ENCODE data around the gene MLPH.

The MLPH gene

DNA sequence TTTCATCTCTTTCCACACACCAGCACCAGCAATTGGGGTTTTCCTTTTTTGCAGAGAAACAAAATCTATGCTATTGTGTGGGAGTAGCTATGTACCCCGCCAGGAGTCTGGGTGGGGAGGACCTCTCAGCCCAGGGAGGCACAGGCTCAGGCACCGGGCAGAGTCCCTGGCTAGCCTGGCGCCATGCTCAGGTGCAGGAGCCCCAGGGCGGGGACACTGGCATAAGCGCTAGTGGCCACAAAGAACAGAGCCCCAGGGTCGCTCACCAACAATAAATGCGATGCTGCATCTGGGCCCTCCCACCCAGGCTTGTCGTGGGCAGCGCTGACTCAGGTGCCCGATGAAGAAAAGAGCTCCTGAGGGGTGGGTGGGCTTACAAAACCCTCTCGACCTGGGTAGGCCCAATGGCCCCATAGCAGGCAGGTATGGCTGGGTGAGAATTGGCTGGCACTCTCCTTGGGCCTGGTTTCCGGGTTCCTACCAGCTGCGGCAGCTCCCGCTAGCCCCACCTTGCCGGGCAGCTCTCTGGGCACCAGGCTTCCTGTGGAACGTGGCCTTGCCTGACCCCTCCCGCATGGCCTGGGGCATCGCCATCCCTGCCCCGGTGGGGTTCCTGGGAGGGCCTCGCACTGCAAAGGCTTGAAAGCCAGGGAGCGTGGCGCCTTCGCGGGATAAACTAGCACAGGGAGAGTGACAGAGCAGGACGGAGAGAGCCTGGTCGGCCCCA is 41.3 kb upstream of the MLPH start:
- TF ChIP-seq, protein P1, sequence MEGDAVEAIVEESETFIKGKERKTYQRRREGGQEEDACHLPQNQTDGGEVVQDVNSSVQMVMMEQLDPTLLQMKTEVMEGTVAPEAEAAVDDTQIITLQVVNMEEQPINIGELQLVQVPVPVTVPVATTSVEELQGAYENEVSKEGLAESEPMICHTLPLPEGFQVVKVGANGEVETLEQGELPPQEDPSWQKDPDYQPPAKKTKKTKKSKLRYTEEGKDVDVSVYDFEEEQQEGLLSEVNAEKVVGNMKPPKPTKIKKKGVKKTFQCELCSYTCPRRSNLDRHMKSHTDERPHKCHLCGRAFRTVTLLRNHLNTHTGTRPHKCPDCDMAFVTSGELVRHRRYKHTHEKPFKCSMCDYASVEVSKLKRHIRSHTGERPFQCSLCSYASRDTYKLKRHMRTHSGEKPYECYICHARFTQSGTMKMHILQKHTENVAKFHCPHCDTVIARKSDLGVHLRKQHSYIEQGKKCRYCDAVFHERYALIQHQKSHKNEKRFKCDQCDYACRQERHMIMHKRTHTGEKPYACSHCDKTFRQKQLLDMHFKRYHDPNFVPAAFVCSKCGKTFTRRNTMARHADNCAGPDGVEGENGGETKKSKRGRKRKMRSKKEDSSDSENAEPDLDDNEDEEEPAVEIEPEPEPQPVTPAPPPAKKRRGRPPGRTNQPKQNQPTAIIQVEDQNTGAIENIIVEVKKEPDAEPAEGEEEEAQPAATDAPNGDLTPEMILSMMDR (IDR thresholded peaks at IDR 0.05; ENCODE audit: low read depth, low read length) = no peak
- no peak for DNase-seq (ENCODE audit: extremely low read depth, low read depth)

DNA sequence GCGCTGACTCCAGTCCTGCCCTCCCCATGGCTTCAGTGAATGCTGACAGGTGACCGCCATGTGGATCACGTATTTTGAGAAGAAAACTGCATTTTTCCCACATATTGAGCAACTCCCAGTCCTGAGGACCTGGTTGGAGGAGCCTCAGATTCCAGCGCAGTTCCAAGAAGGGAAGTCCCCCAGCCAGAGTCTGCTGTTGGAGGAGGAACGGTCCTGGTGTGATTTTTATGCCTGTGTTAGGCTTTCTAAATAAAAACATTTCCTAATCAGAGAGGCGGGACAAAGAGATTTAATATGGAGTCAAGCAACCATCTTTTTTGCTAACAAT is 40.7 kb upstream of the MLPH start:
- TF ChIP-seq, protein P1 (IDR thresholded peaks at IDR 0.05; ENCODE audit: low read depth, low read length) = no peak
- no peak for DNase-seq (ENCODE audit: extremely low read depth, low read depth)

DNA sequence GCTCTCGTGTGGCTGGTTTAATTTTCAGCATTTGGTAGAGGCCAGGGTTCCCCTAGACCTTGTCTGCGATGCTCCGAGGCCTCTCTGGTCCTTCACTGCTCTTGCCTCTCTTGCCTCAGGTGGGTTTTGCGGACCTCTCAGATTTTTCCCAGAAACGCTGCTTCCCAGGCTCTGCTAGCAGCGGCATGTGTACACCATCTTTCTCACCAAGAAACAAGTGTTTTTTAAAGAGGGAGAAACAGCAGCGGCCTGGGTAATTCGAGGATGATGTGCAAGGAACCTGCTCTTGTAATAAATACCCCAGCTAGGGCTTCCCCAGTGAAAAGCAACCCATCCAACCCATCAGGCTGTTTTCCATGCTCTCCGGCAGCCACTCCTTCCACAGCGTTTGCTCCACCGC is 39.6 kb upstream of the MLPH start:
- no peak for DNase-seq (ENCODE audit: extremely low read depth, low read depth)
- TF ChIP-seq, protein P1 (IDR thresholded peaks at IDR 0.05; ENCODE audit: low read depth, low read length) = no peak

DNA sequence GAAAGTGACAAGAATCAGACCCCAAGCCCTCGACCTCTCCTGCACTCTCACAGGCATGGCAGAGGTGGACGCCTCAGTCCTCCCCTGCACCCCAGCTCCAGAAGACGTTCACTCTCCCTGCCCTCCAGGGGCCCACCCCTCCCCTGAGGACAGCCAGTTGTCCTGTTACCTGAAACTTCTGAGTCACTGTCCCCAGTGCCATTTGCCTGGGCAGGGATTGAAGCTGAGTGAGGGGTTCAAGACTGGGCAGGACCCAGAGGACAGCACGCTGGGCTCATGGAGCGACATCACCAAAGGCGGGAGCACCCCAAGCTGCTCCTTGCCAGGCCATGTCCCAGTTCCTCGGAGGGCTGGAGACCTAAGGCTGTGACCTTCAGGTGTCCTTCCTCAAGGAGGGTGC is 38.9 kb upstream of the MLPH start:
- TF ChIP-seq, protein P1 (IDR thresholded peaks at IDR 0.05; ENCODE audit: low read depth, low read length) = no peak
- DNase-seq (ENCODE audit: extremely low read depth, low read depth) = no peak

DNA sequence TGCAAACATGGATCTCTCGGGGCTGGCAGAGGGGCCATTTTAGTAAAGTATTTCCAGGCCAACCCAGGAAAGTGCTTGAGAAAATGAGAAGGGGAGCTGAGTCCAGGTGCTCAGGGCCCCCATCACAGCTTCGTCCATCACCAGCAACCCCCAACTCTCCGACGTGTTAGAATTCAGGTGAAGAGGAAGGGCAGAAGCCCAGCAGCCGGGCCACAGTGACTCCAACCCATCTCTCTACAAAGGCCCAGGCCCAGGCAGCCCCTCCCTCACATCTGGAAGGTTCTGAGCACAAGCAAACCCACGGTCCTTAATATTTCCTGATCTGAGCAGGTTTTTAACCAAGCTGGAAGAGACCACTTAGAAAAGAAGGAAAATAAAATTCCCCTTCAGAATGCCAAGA is 38.4 kb upstream of the MLPH start:
- DNase-seq (ENCODE audit: extremely low read depth, low read depth) = no peak
- TF ChIP-seq, protein P1 (IDR thresholded peaks at IDR 0.05; ENCODE audit: low read depth, low read length) = no peak

DNA sequence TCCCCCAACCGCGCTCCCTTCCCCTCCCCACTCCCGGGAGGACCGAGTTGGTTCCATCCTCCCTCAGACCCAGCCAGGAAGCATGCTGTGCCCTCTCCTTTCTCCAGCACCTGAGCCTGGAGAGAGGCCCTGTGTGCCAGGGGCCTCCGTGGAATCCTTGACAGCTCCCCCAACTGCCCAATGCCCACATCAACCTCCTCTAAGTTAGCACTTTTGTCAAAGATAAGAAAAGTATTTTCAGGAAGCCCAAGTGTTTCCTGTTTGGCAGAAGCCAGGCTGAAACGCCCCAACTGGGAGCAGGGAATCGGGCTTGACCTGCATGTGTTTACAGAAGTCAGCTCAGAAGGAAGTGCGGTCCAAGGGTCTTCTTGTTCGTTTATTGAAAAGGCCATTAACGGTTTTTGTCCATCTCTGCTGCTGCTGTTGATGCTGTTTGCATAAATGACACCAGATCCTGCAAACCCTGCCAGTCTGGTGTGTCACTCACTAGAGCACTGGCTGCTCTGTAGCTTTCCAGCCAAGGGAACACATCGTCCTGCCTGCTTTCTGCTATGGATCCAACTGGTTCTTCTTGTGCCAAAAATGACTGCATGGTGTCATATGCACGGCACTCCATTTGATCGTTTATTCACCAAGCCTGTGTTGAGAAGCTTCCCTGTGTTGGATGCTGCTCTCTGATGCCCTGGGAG is 37.7 kb upstream of the MLPH start:
- no peak for DNase-seq (ENCODE audit: extremely low read depth, low read depth)
- TF ChIP-seq, protein P1 (IDR thresholded peaks at IDR 0.05; ENCODE audit: low read depth, low read length) = no peak

- DNase-seq (ENCODE audit: extremely low read depth, low read depth) = no peak
- TF ChIP-seq, protein P1 (IDR thresholded peaks at IDR 0.05; ENCODE audit: low read depth, low read length) = no peak
These were observed 36.9 kb upstream of the MLPH start for GRCh38 chr2:237450108-237450507.

All from AG09319 (cell line).